ENCODE measurements around the gene LMNA.

The LMNA gene

GRCh38 chr1:156146769-156147405 is 32.4 kb downstream of the LMNA start:
- H3K4me3 ChIP-seq (ENCODE audit: low read length) = peak overlapping the region; percentile 54
- peak overlapping the region; percentile 17; the same call in 1 of the 2 replicates for H3K27ac ChIP-seq (ENCODE audit: low read depth, low read length)
- peaks cover 10% of the 10 kb centered on the region for H3F3A ChIP-seq (ENCODE audit: control insufficient read depth, insufficient read depth)
- no peaks in the 10 kb centered on the region for H3K27me3 ChIP-seq (ENCODE audit: control insufficient read depth, low read length)
- peaks cover 12% of the 10 kb centered on the region for H3K79me2 ChIP-seq (ENCODE audit: control insufficient read depth, low read length)
- TF ChIP-seq EZH2phosphoT487 (IDR thresholded peaks at IDR 0.05; ENCODE audit: borderline replicate concordance, low read length) (no peak), CTCF (IDR thresholded peaks at IDR 0.05; ENCODE audit: low read depth, low read length, poor library complexity, severe bottlenecking) (no peak)
- no peaks in the 10 kb centered on the region for H3K9me2 ChIP-seq (replicated peaks; ENCODE audit: control insufficient read depth, low read length)
- peak overlapping the region; percentile 63 for H3K4me2 ChIP-seq (ENCODE audit: low read length)
- peaks cover 62% of the 10 kb centered on the region for H3K4me1 ChIP-seq (ENCODE audit: control insufficient read depth, low read length)
- no peaks in the 10 kb centered on the region for H3K9me3 ChIP-seq (ENCODE audit: control insufficient read depth, insufficient read depth, low read length)
- no peaks in the 10 kb centered on the region for H3K36me3 ChIP-seq (ENCODE audit: control insufficient read depth, low read length)
- H4K20me1 ChIP-seq (ENCODE audit: control insufficient read depth, insufficient read depth, low read depth, low read length) = no peaks in the 10 kb centered on the region

GRCh38 chr1:156148216-156148615 is 33.7 kb downstream of the LMNA start:
- H3F3A ChIP-seq (ENCODE audit: control insufficient read depth, insufficient read depth) = peaks cover 10% of the 10 kb centered on the region
- H3K4me3 ChIP-seq (ENCODE audit: low read length) = peak overlapping the region; percentile 54
- H3K4me2 ChIP-seq (ENCODE audit: low read length) = peak overlapping the region; percentile 99
- TF ChIP-seq EZH2phosphoT487 (IDR thresholded peaks at IDR 0.05; ENCODE audit: borderline replicate concordance, low read length) (no peak), CTCF (IDR thresholded peaks at IDR 0.05; ENCODE audit: low read depth, low read length, poor library complexity, severe bottlenecking) (no peak)
- H3K9me3 ChIP-seq (ENCODE audit: control insufficient read depth, insufficient read depth, low read length) = no peaks in the 10 kb centered on the region
- peaks cover 76% of the 10 kb centered on the region for H3K4me1 ChIP-seq (ENCODE audit: control insufficient read depth, low read length)
- H3K36me3 ChIP-seq (ENCODE audit: control insufficient read depth, low read length) = no peaks in the 10 kb centered on the region
- no peaks in the 10 kb centered on the region for H3K9me2 ChIP-seq (replicated peaks; ENCODE audit: control insufficient read depth, low read length)
- peak overlapping the region; percentile 96 for H3K27ac ChIP-seq (ENCODE audit: low read depth, low read length)
- no peaks in the 10 kb centered on the region for H4K20me1 ChIP-seq (ENCODE audit: control insufficient read depth, insufficient read depth, low read depth, low read length)
- peaks cover 23% of the 10 kb centered on the region for H3K79me2 ChIP-seq (ENCODE audit: control insufficient read depth, low read length)
- no peaks in the 10 kb centered on the region for H3K27me3 ChIP-seq (ENCODE audit: control insufficient read depth, low read length)

- Histone ChIP-seq H3K27me3 (ENCODE audit: control insufficient read depth, low read length) (no peaks in the 10 kb centered on the region), H3K79me2 (ENCODE audit: control insufficient read depth, low read length) (peaks cover 31% of the 10 kb centered on the region), H3K36me3 (ENCODE audit: control insufficient read depth, low read length) (no peaks in the 10 kb centered on the region; the same call in 1 of the 2 replicates), H3F3A (ENCODE audit: control insufficient read depth, insufficient read depth) (peaks cover 10% of the 10 kb centered on the region), H3K4me2 (ENCODE audit: low read length) (peak overlapping the region; percentile 99), H3K27ac (ENCODE audit: low read depth, low read length) (peak overlapping the region; percentile 96), H3K9me2 (replicated peaks; ENCODE audit: control insufficient read depth, low read length) (no peaks in the 10 kb centered on the region), H3K9me3 (ENCODE audit: control insufficient read depth, insufficient read depth, low read length) (no peaks in the 10 kb centered on the region), H3K4me3 (ENCODE audit: low read length) (peak overlapping the region; percentile 76), H4K20me1 (ENCODE audit: control insufficient read depth, insufficient read depth, low read depth, low read length) (no peaks in the 10 kb centered on the region), H3K4me1 (ENCODE audit: control insufficient read depth, low read length) (peaks cover 90% of the 10 kb centered on the region)
- TF ChIP-seq EZH2phosphoT487 (IDR thresholded peaks at IDR 0.05; ENCODE audit: borderline replicate concordance, low read length) (no peak), CTCF (IDR thresholded peaks at IDR 0.05; ENCODE audit: low read depth, low read length, poor library complexity, severe bottlenecking) (no peak)
Measured at GRCh38 chr1:156149374-156150332, 35.1 kb downstream of the LMNA start.
